ENCODE measurements around the gene KCNK3. TPM values are rescaled to one million over a fixed set of nuclear protein-coding genes. Genes with fewer than 3 reads are reported as not detected.

The KCNK3 gene
- total RNA-seq (under 0.01 and 0.26 TPM in 2 replicates), polyA plus RNA-seq (0.01 TPM in 1 of 2 replicates, not detected in the other), polyA minus RNA-seq (ENCODE audit: low replicate concordance) (not detected in 2 replicates)
- polyA plus RNA-seq (2012): 0.02 TPM in 1 of 2 replicates, not detected in the other

GRCh38 chr2:26692279-26692896, at the start of gene KCNK3:
TSS of gene KCNK3 (plus strand) at chr2:26692722. CDS start at chr2:26692876, 154 bp downstream.
- no peak for TF ChIP-seq CTCF (conservative IDR thresholded peaks at IDR 0.05 in 1 of 2, IDR thresholded peaks at IDR 0.05 in 1 of 2; ENCODE audit: low read depth in 1 of 2, low read length in 2 of 2)
- TF ChIP-seq EZH2 (IDR thresholded peaks at IDR 0.05; ENCODE audit: low read length, missing control alignments): no peak
- H3K4me3 ChIP-seq (replicated peaks in 1 of 4; ENCODE audit: control extremely low read depth in 1 of 4, insufficient read depth in 1 of 4, low read depth in 3 of 4, low read length in 4 of 4): peak within 1 kb of the TSS in 1 of 4 experiments; percentile 14
- H3K4me1 ChIP-seq (ENCODE audit: control insufficient read depth, extremely low read depth, insufficient read depth, low read length): no peaks in the 10 kb centered on the region
- H3K27me3 ChIP-seq (ENCODE audit: control insufficient read depth, insufficient read depth, low read length): peaks cover 33% of the 10 kb centered on the region
- no peaks in the 10 kb centered on the region for H3K36me3 ChIP-seq (ENCODE audit: control insufficient read depth, insufficient read depth, low read length)
- no peak within 1 kb of the TSS for H3K9ac ChIP-seq (ENCODE audit: insufficient read depth, low read length)
- H3K4me2 ChIP-seq (ENCODE audit: extremely low read depth, insufficient read depth, low read length): peak within 1 kb of the TSS; percentile 35
- no peak within 1 kb of the TSS for H2AFZ ChIP-seq (ENCODE audit: low read length)
- H3K27ac ChIP-seq (ENCODE audit: insufficient read depth, low read length): no peak within 1 kb of the TSS
- no peaks in the 10 kb centered on the region for H4K20me1 ChIP-seq (ENCODE audit: control insufficient read depth, extremely low read depth, insufficient read depth, low read length)
- H3K79me2 ChIP-seq (ENCODE audit: control insufficient read depth, insufficient read depth, low read length): no peaks in the 10 kb centered on the region
- peak; percentile 40 to 60 for DNase-seq (ENCODE audit: low read depth in 2 of 2)
- no peaks in the 10 kb centered on the region for H3K9me3 ChIP-seq (ENCODE audit: control insufficient read depth, insufficient read depth, low read depth, low read length)

GRCh38 chr2:26644188-26644835, 48.2 kb upstream of the KCNK3 start:
- Histone ChIP-seq H2AFZ (ENCODE audit: low read length) (no peak overlapping the region), H3K4me1 (ENCODE audit: control insufficient read depth, extremely low read depth, insufficient read depth, low read length) (no peaks in the 10 kb centered on the region), H3K4me2 (ENCODE audit: extremely low read depth, insufficient read depth, low read length) (no peak overlapping the region), H3K9me3 (ENCODE audit: control insufficient read depth, insufficient read depth, low read depth, low read length) (no peaks in the 10 kb centered on the region), H3K4me3 (replicated peaks in 1 of 4; ENCODE audit: control extremely low read depth in 1 of 4, insufficient read depth in 1 of 4, low read depth in 3 of 4, low read length in 4 of 4) (no peak overlapping the region), H3K79me2 (ENCODE audit: control insufficient read depth, insufficient read depth, low read length) (no peaks in the 10 kb centered on the region), H3K36me3 (ENCODE audit: control insufficient read depth, insufficient read depth, low read length) (no peaks in the 10 kb centered on the region), H3K27ac (ENCODE audit: insufficient read depth, low read length) (no peak overlapping the region), H3K9ac (ENCODE audit: insufficient read depth, low read length) (no peak overlapping the region), H3K27me3 (ENCODE audit: control insufficient read depth, insufficient read depth, low read length) (peaks cover 12% of the 10 kb centered on the region), H4K20me1 (ENCODE audit: control insufficient read depth, extremely low read depth, insufficient read depth, low read length) (no peaks in the 10 kb centered on the region)
- no peak for TF ChIP-seq CTCF (conservative IDR thresholded peaks at IDR 0.05 in 1 of 2, IDR thresholded peaks at IDR 0.05 in 1 of 2; ENCODE audit: low read depth in 1 of 2, low read length in 2 of 2)
- TF ChIP-seq EZH2 (IDR thresholded peaks at IDR 0.05; ENCODE audit: low read length, missing control alignments): no peak
- DNase-seq (ENCODE audit: low read depth in 2 of 2): no peak

- Histone ChIP-seq H3K36me3 (ENCODE audit: control insufficient read depth, insufficient read depth, low read length) (no peaks in the 10 kb centered on the region), H3K9me3 (ENCODE audit: control insufficient read depth, insufficient read depth, low read depth, low read length) (no peaks in the 10 kb centered on the region), H3K4me1 (ENCODE audit: control insufficient read depth, extremely low read depth, insufficient read depth, low read length) (no peaks in the 10 kb centered on the region), H2AFZ (ENCODE audit: low read length) (no peak overlapping the region), H3K27ac (ENCODE audit: insufficient read depth, low read length) (no peak overlapping the region), H3K9ac (ENCODE audit: insufficient read depth, low read length) (no peak overlapping the region), H3K4me2 (ENCODE audit: extremely low read depth, insufficient read depth, low read length) (no peak overlapping the region), H3K4me3 (replicated peaks in 1 of 4; ENCODE audit: control extremely low read depth in 1 of 4, insufficient read depth in 1 of 4, low read depth in 3 of 4, low read length in 4 of 4) (no peak overlapping the region), H3K79me2 (ENCODE audit: control insufficient read depth, insufficient read depth, low read length) (no peaks in the 10 kb centered on the region), H3K27me3 (ENCODE audit: control insufficient read depth, insufficient read depth, low read length) (peaks cover 18% of the 10 kb centered on the region), H4K20me1 (ENCODE audit: control insufficient read depth, extremely low read depth, insufficient read depth, low read length) (no peaks in the 10 kb centered on the region)
- DNase-seq (ENCODE audit: low read depth in 2 of 2): no peak
- no peak for TF ChIP-seq EZH2 (IDR thresholded peaks at IDR 0.05; ENCODE audit: low read length, missing control alignments)
- TF ChIP-seq CTCF (conservative IDR thresholded peaks at IDR 0.05 in 1 of 2, IDR thresholded peaks at IDR 0.05 in 1 of 2; ENCODE audit: low read depth in 1 of 2, low read length in 2 of 2): no peak
Observed at GRCh38 chr2:26645762-26646161, 46.8 kb upstream of the KCNK3 start.
